Urinary bladder (tissue), 4 donors: ENCODE data around the gene ECPAS. TPM values are rescaled to one million over a fixed set of nuclear protein-coding genes. Genes with fewer than 3 reads are reported as not detected.
"Not testable (repeated sequence)": the region's sequence is repeated elsewhere in the genome, so short reads cannot be mapped to it uniquely, and the experiment has no call there.

Source experiments
- DNase-seq: peaks from one replicate; pipeline ENCODE4 v3.0.0-alpha.2; 2015; ENCODE audit errors: extremely low spot score
- H3K27ac ChIP-seq: one replicate; pipeline ENCODE4 v1.5.1; 2013; ENCODE audit warnings: low read depth, mild to moderate bottlenecking, moderate library complexity
- H3K36me3 ChIP-seq: one replicate; pipeline ENCODE4 v1.6.1; 2013; ENCODE audit warnings: mild to moderate bottlenecking, moderate library complexity; ENCODE audit not compliant: insufficient read depth
- H3K4me1 ChIP-seq: one replicate; pipeline ENCODE4 v1.6.1; 2013; ENCODE audit warnings: mild to moderate bottlenecking, moderate library complexity; ENCODE audit not compliant: insufficient read depth
- H3K4me3 ChIP-seq: one replicate; pipeline ENCODE4 v1.5.1; 2013; ENCODE audit warnings: low read depth, low read length
- WGBS: extraction: QIAGEN DNeasy Blood & Tissue Kit; methylation state at CpG from one replicate; pipeline ENCODE4 v1.1.7; 2013; 5-methylcytosine and 5-hydroxymethylcytosine counted together
- polyA plus RNA-seq: library from polyadenylated mRNA; stranded (reverse); fragments of 200-250 nt; gene quantifications from one replicate; pipeline ENCODE4 v1.2.3, GENCODE V29; 2013
- total RNA-seq: library from RNA; depleted of rRNA; stranded (reverse); fragments of >200 nt; gene quantifications from one replicate; pipeline ENCODE4 v1.2.3, GENCODE V29; 2014
- donor health status: healthy with polysubstance abuse.
- donor health status: healthy.

Gene ECPAS
- total and polyA plus RNA-seq, 2 donors, result 32.7 to 100 TPM

GRCh38 chr9:111455638-111456037 is 28.5 kb downstream of the ECPAS start:
- WGBS, result 96% methylated on average over 2 of the region's 2 CpGs
- H3K4me3 ChIP-seq, result no peak overlapping the region
- peaks cover under 1% of the 10 kb centered on the region for H3K4me1 ChIP-seq

GRCh38 chr9:111454751-111455150 is 29.4 kb downstream of the ECPAS start:
- no peaks in the 10 kb centered on the region for H3K4me1 ChIP-seq
- H3K27ac ChIP-seq, result no peak overlapping the region
- DNase-seq, result no peak
- no peak overlapping the region for H3K4me3 ChIP-seq
- no peaks in the 10 kb centered on the region for H3K36me3 ChIP-seq
- WGBS, result 99% methylated on average over 5 of the region's 5 CpGs

More at GRCh38 chr9:111455638-111456037, 28.5 kb downstream of the ECPAS start:
- H3K27ac ChIP-seq, result no peak overlapping the region
- H3K36me3 ChIP-seq, result no peaks in the 10 kb centered on the region
- no peak for DNase-seq

- no peak for DNase-seq
- H3K36me3 ChIP-seq, result no peaks in the 10 kb centered on the region
- H3K4me3 ChIP-seq, result no peak overlapping the region
- no peaks in the 10 kb centered on the region for H3K4me1 ChIP-seq
- no peak overlapping the region for H3K27ac ChIP-seq
- WGBS, result 21% methylated on average over 1 of the region's 1 CpG
Measured at GRCh38 chr9:111451570-111451969, 32.6 kb downstream of the ECPAS start.

GRCh38 chr9:111450124-111450523 is 34.1 kb downstream of the ECPAS start:
- 55% methylated on average over 2 of the region's 2 CpGs for WGBS
- no peak overlapping the region for H3K27ac ChIP-seq
- no peaks in the 10 kb centered on the region for H3K4me1 ChIP-seq
- no peak for DNase-seq
- H3K4me3 ChIP-seq, result no peak overlapping the region
- H3K36me3 ChIP-seq, result peaks cover 3% of the 10 kb centered on the region

- 90% methylated on average over 1 of the region's 1 CpG for WGBS
- no peak overlapping the region for H3K4me3 ChIP-seq
- no peak for DNase-seq
- H3K27ac ChIP-seq, result no peak overlapping the region
- peaks cover 3% of the 10 kb centered on the region for H3K36me3 ChIP-seq
- H3K4me1 ChIP-seq, result no peaks in the 10 kb centered on the region
Measured at GRCh38 chr9:111449705-111450104, 34.5 kb downstream of the ECPAS start.

GRCh38 chr9:111445799-111446198 is 38.4 kb downstream of the ECPAS start:
- 98% methylated on average over 1 of the region's 1 CpG for WGBS
- H3K4me1 ChIP-seq, H3K36me3 ChIP-seq, DNase-seq, H3K27ac ChIP-seq, H3K4me3 ChIP-seq: not testable (repeated sequence)

- Histone ChIP-seq H3K4me1 (no peaks in the 10 kb centered on the region), H3K27ac (no peak overlapping the region), H3K4me3 (no peak overlapping the region), H3K36me3 (peaks cover 5% of the 10 kb centered on the region)
- DNase-seq, result no peak
- 74% methylated on average over 4 of the region's 4 CpGs for WGBS
Measured at GRCh38 chr9:111443454-111443853, 40.7 kb downstream of the ECPAS start.

- peaks cover 5% of the 10 kb centered on the region for H3K36me3 ChIP-seq
- WGBS, result 85% methylated on average over 4 of the region's 4 CpGs
Measured at GRCh38 chr9:111442360-111443027, 41.7 kb downstream of the ECPAS start.

GRCh38 chr9:111440226-111440625 is 44.0 kb downstream of the ECPAS start:
- H3K4me1 ChIP-seq, result no peaks in the 10 kb centered on the region
- H3K36me3 ChIP-seq, result peaks cover 3% of the 10 kb centered on the region
- no peak for DNase-seq
- no peak overlapping the region for H3K27ac ChIP-seq
- no peak overlapping the region for H3K4me3 ChIP-seq
- 91% methylated on average over 3 of the region's 3 CpGs for WGBS

More at GRCh38 chr9:111442360-111443027, 41.7 kb downstream of the ECPAS start:
- H3K27ac ChIP-seq, result no peak overlapping the region
- no peak overlapping the region for H3K4me3 ChIP-seq
- H3K4me1 ChIP-seq, result no peaks in the 10 kb centered on the region
- no peak for DNase-seq

- H3K4me3 ChIP-seq, result no peak overlapping the region
- H3K27ac ChIP-seq, result no peak overlapping the region
- peaks cover 3% of the 10 kb centered on the region for H3K36me3 ChIP-seq
- DNase-seq, result no peak
- no peaks in the 10 kb centered on the region for H3K4me1 ChIP-seq
- WGBS, result 87% methylated on average over 6 of the region's 6 CpGs
Measured at GRCh38 chr9:111438541-111439235, 45.5 kb downstream of the ECPAS start.

- WGBS, result 73% methylated on average over 1 of the region's 1 CpG
- Histone ChIP-seq H3K36me3 (peaks cover 3% of the 10 kb centered on the region), H3K27ac (no peak overlapping the region), H3K4me3 (no peak overlapping the region), H3K4me1 (no peaks in the 10 kb centered on the region)
- DNase-seq, result no peak
Measured at GRCh38 chr9:111436571-111436970, 47.6 kb downstream of the ECPAS start.

- peaks cover 5% of the 10 kb centered on the region for H3K36me3 ChIP-seq
- WGBS, result 90% methylated on average over 3 of the region's 3 CpGs
- H3K4me3 ChIP-seq, result no peak overlapping the region
- no peak overlapping the region for H3K27ac ChIP-seq
- DNase-seq, result no peak
- H3K4me1 ChIP-seq, result no peaks in the 10 kb centered on the region
Measured at GRCh38 chr9:111433082-111433481, 51.1 kb downstream of the ECPAS start.

GRCh38 chr9:111431684-111432083 is 52.5 kb downstream of the ECPAS start:
- Histone ChIP-seq H3K4me3 (no peak overlapping the region), H3K36me3 (peaks cover 5% of the 10 kb centered on the region), H3K4me1 (no peaks in the 10 kb centered on the region), H3K27ac (no peak overlapping the region)
- DNase-seq, result no peak
- WGBS, result 82% methylated on average over 3 of the region's 3 CpGs

- Histone ChIP-seq H3K4me1 (no peaks in the 10 kb centered on the region), H3K4me3 (no peak overlapping the region), H3K27ac (no peak overlapping the region), H3K36me3 (peaks cover 3% of the 10 kb centered on the region)
- DNase-seq, result no peak
Measured at GRCh38 chr9:111429175-111429574, 55.0 kb downstream of the ECPAS start.
